ENCODE measurements around the gene SLCO3A1.
"Not testable (repeated sequence)": the region's sequence is repeated elsewhere in the genome, so short reads cannot be mapped to it uniquely, and the experiment has no call there.

Gene SLCO3A1

GRCh38 chr15:92161039-92161670, 307.6 kb downstream of the SLCO3A1 start:
- no peak for DNase-seq (ENCODE audit: low read depth, low spot score)

- DNase-seq (ENCODE audit: low read depth, low spot score), result no peak
Measured at GRCh38 chr15:92162657-92163056, 309.1 kb downstream of the SLCO3A1 start.

- no peak for DNase-seq (ENCODE audit: low read depth, low spot score)
Measured at GRCh38 chr15:92163641-92164040, 310.1 kb downstream of the SLCO3A1 start.

GRCh38 chr15:92164327-92165000, 311.0 kb downstream of the SLCO3A1 start:
- DNase-seq (ENCODE audit: low read depth, low spot score), result no peak

- DNase-seq (ENCODE audit: low read depth, low spot score), result no peak
Measured at GRCh38 chr15:92165001-92165346, 311.5 kb downstream of the SLCO3A1 start.

- no peak for DNase-seq (ENCODE audit: low read depth, low spot score)
Measured at GRCh38 chr15:92166029-92166428, 312.5 kb downstream of the SLCO3A1 start.

GRCh38 chr15:92166751-92167405, 313.4 kb downstream of the SLCO3A1 start:
- DNase-seq (ENCODE audit: low read depth, low spot score), result no peak

- no peak for DNase-seq (ENCODE audit: low read depth, low spot score)
Measured at GRCh38 chr15:92167451-92167850, 313.9 kb downstream of the SLCO3A1 start.

- no peak for DNase-seq (ENCODE audit: low read depth, low spot score)
Measured at GRCh38 chr15:92168066-92168683, 314.7 kb downstream of the SLCO3A1 start.

GRCh38 chr15:92170897-92171296, 317.4 kb downstream of the SLCO3A1 start:
- no peak for DNase-seq (ENCODE audit: low read depth, low spot score)

- no peak for DNase-seq (ENCODE audit: low read depth, low spot score)
Measured at GRCh38 chr15:92178911-92179310, 325.4 kb downstream of the SLCO3A1 start.

GRCh38 chr15:92184142-92184541, 330.6 kb downstream of the SLCO3A1 start:
- DNase-seq (ENCODE audit: low read depth, low spot score), result no peak

- DNase-seq (ENCODE audit: low read depth, low spot score), result no peak
Measured at GRCh38 chr15:92184679-92185230, 331.2 kb downstream of the SLCO3A1 start.

- no peak for DNase-seq (ENCODE audit: low read depth, low spot score)
Measured at GRCh38 chr15:92187975-92188374, 334.5 kb downstream of the SLCO3A1 start.

- no peak for DNase-seq (ENCODE audit: low read depth, low spot score)
Measured at GRCh38 chr15:92189166-92189565, 335.7 kb downstream of the SLCO3A1 start.

GRCh38 chr15:92195241-92195640, 341.7 kb downstream of the SLCO3A1 start:
- no peak for DNase-seq (ENCODE audit: low read depth, low spot score)

GRCh38 chr15:92196342-92196741, 342.8 kb downstream of the SLCO3A1 start:
- DNase-seq (ENCODE audit: low read depth, low spot score), result no peak

GRCh38 chr15:92197746-92198145, 344.2 kb downstream of the SLCO3A1 start:
- DNase-seq (ENCODE audit: low read depth, low spot score), result no peak

GRCh38 chr15:92200891-92201290, 347.4 kb downstream of the SLCO3A1 start:
- DNase-seq (ENCODE audit: low read depth, low spot score), result no peak

- no peak for DNase-seq (ENCODE audit: low read depth, low spot score)
Measured at GRCh38 chr15:92205255-92205739, 351.8 kb downstream of the SLCO3A1 start.

GRCh38 chr15:92207601-92208000, 354.1 kb downstream of the SLCO3A1 start:
- DNase-seq (ENCODE audit: low read depth, low spot score), result not testable (repeated sequence)
